Measurements from ENCODE around the gene AZIN2. TPM values are rescaled to one million over a fixed set of nuclear protein-coding genes. Genes with fewer than 3 reads are reported as not detected.

The AZIN2 gene
- total and polyA plus RNA-seq, 9 of the 15 experiments (the other 6 are each of a cell fraction or from before 2014, with no cell fraction given): 0.06 to 0.91 (median 0.42) TPM; not detected in 2

- Histone ChIP-seq H2AFZ (ENCODE audit: low read depth, low read length) (no peak overlapping the region), H3K36me3 (ENCODE audit: control insufficient read depth, insufficient read depth, low read length) (no peaks in the 10 kb centered on the region), H4K20me1 (replicated peaks; ENCODE audit: control insufficient read depth, insufficient read depth, low read length) (peaks cover 7% of the 10 kb centered on the region), H3K4me2 (ENCODE audit: insufficient read depth, low read length) (no peak overlapping the region), H3K4me1 (replicated peaks in 1 of 2; ENCODE audit: control insufficient read depth in 2 of 2, insufficient read depth in 2 of 2, low read length in 2 of 2) (peaks cover 0 to 12% of the 10 kb centered on the region in 2 experiments; a peak in 4 of 5 replicates), H3K9me3 (replicated peaks; ENCODE audit: control insufficient read depth, insufficient read depth, low read depth, low read length) (no peaks in the 10 kb centered on the region), H3K27me3 (ENCODE audit: control insufficient read depth in 2 of 2, insufficient read depth in 2 of 2, low read length in 2 of 2) (peaks cover 7 to 16% of the 10 kb centered on the region in 2 experiments; a peak in 4 of 5 replicates), H3K4me3 (no peak overlapping the region), H3K9ac (ENCODE audit: insufficient read depth in 1 of 2, low read depth in 2 of 2, low read length in 2 of 2) (no peak overlapping the region), H3K9me1 (ENCODE audit: control insufficient read depth, insufficient read depth, low read length) (no peaks in the 10 kb centered on the region), H3K79me2 (ENCODE audit: control insufficient read depth, insufficient read depth, low read length) (no peaks in the 10 kb centered on the region), H3K27ac (ENCODE audit: extremely low read depth, low read depth, low read length) (no peak overlapping the region)
- FAIRE-seq (no peak), ATAC-seq (no peak), DNase-seq (ENCODE audit: extremely low read depth in 1 of 4, low spot score in 3 of 4) (no peak)
- intact Hi-C loops (cut with micrococcal nuclease) (no loop called here), in situ Hi-C loops (cut with MboI) (no loop called here)
- ChIA-PET CTCF (ENCODE audit: low intra/inter-chr PET ratio) (no interaction called here), POLR2A (no interaction called here)
- BruUV-seq (replicated peaks): no TSS peak
- TF ChIP-seq MAFF (IDR thresholded peaks at IDR 0.05; ENCODE audit: low read length) (no peak), SPI1 (IDR thresholded peaks at IDR 0.05; ENCODE audit: borderline replicate concordance, low read depth, low read length) (peak; percentile 26; the same call in 1 of the 2 replicates)
Observed at GRCh38 chr1:33098371-33098770, 17.4 kb downstream of the AZIN2 start.

GRCh38 chr1:33099290-33100118, 18.6 kb downstream of the AZIN2 start:
- FAIRE-seq (no peak), DNase-seq (ENCODE audit: extremely low read depth in 1 of 4, low spot score in 3 of 4) (peak in 1 of 4 experiments; percentile 27), ATAC-seq (peak; percentile 76)
- intact Hi-C loops (cut with micrococcal nuclease): no loop called here
- CTCF ChIA-PET (ENCODE audit: low intra/inter-chr PET ratio): no interaction called here
- Histone ChIP-seq H3K9me1 (ENCODE audit: control insufficient read depth, insufficient read depth, low read length) (no peaks in the 10 kb centered on the region), H3K36me3 (ENCODE audit: control insufficient read depth, insufficient read depth, low read length) (no peaks in the 10 kb centered on the region), H3K4me1 (replicated peaks in 1 of 2; ENCODE audit: control insufficient read depth in 2 of 2, insufficient read depth in 2 of 2, low read length in 2 of 2) (peaks cover 0 to 12% of the 10 kb centered on the region in 2 experiments; a peak in 4 of 5 replicates), H4K20me1 (replicated peaks; ENCODE audit: control insufficient read depth, insufficient read depth, low read length) (peaks cover 4% of the 10 kb centered on the region; the same call in 1 of the 2 replicates), H3K4me2 (ENCODE audit: insufficient read depth, low read length) (no peak overlapping the region), H3K9me3 (replicated peaks; ENCODE audit: control insufficient read depth, insufficient read depth, low read depth, low read length) (no peaks in the 10 kb centered on the region), H2AFZ (ENCODE audit: low read depth, low read length) (0 out of 2 replicates have a peak overlapping the region, but pooled peaks have one; percentile 12), H3K9ac (ENCODE audit: insufficient read depth in 1 of 2, low read depth in 2 of 2, low read length in 2 of 2) (no peak overlapping the region), H3K4me3 (no peak overlapping the region), H3K79me2 (ENCODE audit: control insufficient read depth, insufficient read depth, low read length) (no peaks in the 10 kb centered on the region), H3K27ac (ENCODE audit: extremely low read depth, low read depth, low read length) (no peak overlapping the region), H3K27me3 (ENCODE audit: control insufficient read depth in 2 of 2, insufficient read depth in 2 of 2, low read length in 2 of 2) (peaks cover 8 to 15% of the 10 kb centered on the region in 2 experiments; a peak in 4 of 5 replicates)
- no TSS peak for BruUV-seq (replicated peaks)
- 25% methylated on average over 13 of the region's 13 CpGs for WGBS (ENCODE audit: insufficient coverage, low coverage, missing lambda C conversion rate)
- in situ Hi-C loops (cut with MboI): no loop called here
- POLR2A ChIA-PET: no interaction called here
- peak; percentile 69 for TF ChIP-seq L3MBTL2 (IDR thresholded peaks at IDR 0.05)
- TF ChIP-seq TCF15 (CRISPR knock-in tag; IDR thresholded peaks at IDR 0.05): no peak
- no peak for TF ChIP-seq SLC30A9 (CRISPR knock-in tag; IDR thresholded peaks at IDR 0.05)
- peak; percentile 59 for TF ChIP-seq USF2 (CRISPR knock-in tag; IDR thresholded peaks at IDR 0.05)
- TF ChIP-seq CBFB (CRISPR knock-in tag; IDR thresholded peaks at IDR 0.05): 0 out of 2 replicates have a peak, but pooled peaks have one; percentile 23
- no peak for TF ChIP-seq ZNF57 (CRISPR knock-in tag; IDR thresholded peaks at IDR 0.05)
- TF ChIP-seq GABPA (tag; conservative IDR thresholded peaks at IDR 0.05; ENCODE audit: low read depth): 0 out of 2 replicates have a peak, but pooled peaks have one; percentile 12
- TF ChIP-seq PURB (CRISPR knock-in tag; IDR thresholded peaks at IDR 0.05; ENCODE audit: low read depth): no peak

Measured in K562 (cell line).